ENCODE data around the gene SBNO2. TPM values are rescaled to one million over a fixed set of nuclear protein-coding genes. Genes with fewer than 3 reads are reported as not detected.

Gene SBNO2
- total and polyA plus RNA-seq, 4 donors = 2.2 to 25.0 (median 15.0) TPM

GRCh38 chr19:1151037-1151724 is 22.9 kb downstream of the SBNO2 start:
- Histone ChIP-seq H3K9ac (ENCODE audit: low read depth in 1 of 2, low read length in 2 of 2) (no peak overlapping the region), H3K9me3 (ENCODE audit: control insufficient read depth in 4 of 4, low read length in 3 of 4) (no peaks in the 10 kb centered on the region), H3K36me3 (ENCODE audit: control insufficient read depth in 4 of 4, insufficient read depth in 3 of 4, low read depth in 1 of 4, low read length in 3 of 4) (peaks cover 4 to 21% (median 12%) of the 10 kb centered on the region in 4 donors), H3K4me3 (ENCODE audit: low read depth in 1 of 3, low read length in 3 of 3) (no peak overlapping the region), H3K4me1 (ENCODE audit: control insufficient read depth in 4 of 4, insufficient read depth in 4 of 4, low read length in 3 of 4) (peaks cover 14 to 19% (median 17%) of the 10 kb centered on the region in 4 donors), H3K27ac (ENCODE audit: low read depth in 1 of 2, low read length in 2 of 2) (peak overlapping the region; percentile 17 to 44), H3K27me3 (ENCODE audit: control insufficient read depth in 4 of 4, insufficient read depth in 4 of 4, low read length in 3 of 4) (no peaks in the 10 kb centered on the region)
- TF ChIP-seq SP1 (IDR thresholded peaks at IDR 0.05) (peak; percentile 20), RAD21 (IDR thresholded peaks at IDR 0.05) (no peak), NR2F2 (IDR thresholded peaks at IDR 0.05) (peak; percentile 74), RXRA (IDR thresholded peaks at IDR 0.05) (no peak)
- DNase-seq (ENCODE audit: low spot score) = no peak
- WGBS = 85% methylated on average over 12 of the region's 12 CpGs

GRCh38 chr19:1150333-1151036 is 23.6 kb downstream of the SBNO2 start:
- 91% methylated on average over 33 of the region's 33 CpGs for WGBS
- DNase-seq (ENCODE audit: low spot score) = no peak
- peak overlapping the region in 1 of 2 donors; percentile 32 for H3K27ac ChIP-seq (ENCODE audit: low read depth in 1 of 2, low read length in 2 of 2)
- TF ChIP-seq HNF4A (conservative IDR thresholded peaks at IDR 0.05) (no peak), MAX (IDR thresholded peaks at IDR 0.05) (no peak), EGR1 (IDR thresholded peaks at IDR 0.05; ENCODE audit: low read depth in 2 of 2) (no peak), YY1 (IDR thresholded peaks at IDR 0.05) (no peak), JUND (IDR thresholded peaks at IDR 0.05) (no peak)
- TF ChIP-seq, protein P1, sequence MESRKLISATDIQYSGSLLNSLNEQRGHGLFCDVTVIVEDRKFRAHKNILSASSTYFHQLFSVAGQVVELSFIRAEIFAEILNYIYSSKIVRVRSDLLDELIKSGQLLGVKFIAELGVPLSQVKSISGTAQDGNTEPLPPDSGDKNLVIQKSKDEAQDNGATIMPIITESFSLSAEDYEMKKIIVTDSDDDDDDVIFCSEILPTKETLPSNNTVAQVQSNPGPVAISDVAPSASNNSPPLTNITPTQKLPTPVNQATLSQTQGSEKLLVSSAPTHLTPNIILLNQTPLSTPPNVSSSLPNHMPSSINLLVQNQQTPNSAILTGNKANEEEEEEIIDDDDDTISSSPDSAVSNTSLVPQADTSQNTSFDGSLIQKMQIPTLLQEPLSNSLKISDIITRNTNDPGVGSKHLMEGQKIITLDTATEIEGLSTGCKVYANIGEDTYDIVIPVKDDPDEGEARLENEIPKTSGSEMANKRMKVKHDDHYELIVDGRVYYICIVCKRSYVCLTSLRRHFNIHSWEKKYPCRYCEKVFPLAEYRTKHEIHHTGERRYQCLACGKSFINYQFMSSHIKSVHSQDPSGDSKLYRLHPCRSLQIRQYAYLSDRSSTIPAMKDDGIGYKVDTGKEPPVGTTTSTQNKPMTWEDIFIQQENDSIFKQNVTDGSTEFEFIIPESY (IDR thresholded peaks at IDR 0.05) = no peak
- no peaks in the 10 kb centered on the region for H3K9me3 ChIP-seq (ENCODE audit: control insufficient read depth in 4 of 4, low read length in 3 of 4)
- H3K4me1 ChIP-seq (ENCODE audit: control insufficient read depth in 4 of 4, insufficient read depth in 4 of 4, low read length in 3 of 4) = peaks cover 8 to 12% (median 10%) of the 10 kb centered on the region in 4 donors
- no peaks in the 10 kb centered on the region for H3K27me3 ChIP-seq (ENCODE audit: control insufficient read depth in 4 of 4, insufficient read depth in 4 of 4, low read length in 3 of 4)
- H3K9ac ChIP-seq (ENCODE audit: low read depth in 1 of 2, low read length in 2 of 2) = no peak overlapping the region
- peaks cover 4 to 25% (median 17%) of the 10 kb centered on the region in 4 donors for H3K36me3 ChIP-seq (ENCODE audit: control insufficient read depth in 4 of 4, insufficient read depth in 3 of 4, low read depth in 1 of 4, low read length in 3 of 4)
- H3K4me3 ChIP-seq (ENCODE audit: low read depth in 1 of 3, low read length in 3 of 3) = no peak overlapping the region

- no peak overlapping the region for H3K9ac ChIP-seq (ENCODE audit: low read depth in 1 of 2, low read length in 2 of 2)
- peaks cover under 1 to 9% (median 3%) of the 10 kb centered on the region in 4 donors for H3K4me1 ChIP-seq (ENCODE audit: control insufficient read depth in 4 of 4, insufficient read depth in 4 of 4, low read length in 3 of 4)
- no peaks in the 10 kb centered on the region for H3K27me3 ChIP-seq (ENCODE audit: control insufficient read depth in 4 of 4, insufficient read depth in 4 of 4, low read length in 3 of 4)
- peaks cover 9 to 27% (median 19%) of the 10 kb centered on the region in 4 donors for H3K36me3 ChIP-seq (ENCODE audit: control insufficient read depth in 4 of 4, insufficient read depth in 3 of 4, low read depth in 1 of 4, low read length in 3 of 4)
- DNase-seq (ENCODE audit: low spot score) = no peak
- no peak overlapping the region for H3K4me3 ChIP-seq (ENCODE audit: low read depth in 1 of 3, low read length in 3 of 3)
- no peaks in the 10 kb centered on the region for H3K9me3 ChIP-seq (ENCODE audit: control insufficient read depth in 4 of 4, low read length in 3 of 4)
- 96% methylated on average over 39 of the region's 39 CpGs for WGBS
- no peak for TF ChIP-seq REST (IDR thresholded peaks at IDR 0.05)
- no peak for TF ChIP-seq FOXA2 (IDR thresholded peaks at IDR 0.05)
- no peak for TF ChIP-seq HNF4G (IDR thresholded peaks at IDR 0.05)
- no peak for TF ChIP-seq YY1 (IDR thresholded peaks at IDR 0.05)
- TF ChIP-seq JUND (IDR thresholded peaks at IDR 0.05) = no peak
- no peak overlapping the region for H3K27ac ChIP-seq (ENCODE audit: low read depth in 1 of 2, low read length in 2 of 2)
These were observed 24.6 kb downstream of the SBNO2 start for GRCh38 chr19:1149259-1150045.

Data from liver (tissue), 9 donors.